HG03378 (cell line): ENCODE results near the gene NKTR.

Experiments
- ATAC-seq: cut with Tn5 transposase; IDR thresholded peaks from one replicate; pipeline ENCODE4 v1.9.1; 2021; ENCODE audit warnings: mild to moderate bottlenecking, moderate library complexity; ENCODE audit not compliant: unreplicated experiment

Gene NKTR

DNA sequence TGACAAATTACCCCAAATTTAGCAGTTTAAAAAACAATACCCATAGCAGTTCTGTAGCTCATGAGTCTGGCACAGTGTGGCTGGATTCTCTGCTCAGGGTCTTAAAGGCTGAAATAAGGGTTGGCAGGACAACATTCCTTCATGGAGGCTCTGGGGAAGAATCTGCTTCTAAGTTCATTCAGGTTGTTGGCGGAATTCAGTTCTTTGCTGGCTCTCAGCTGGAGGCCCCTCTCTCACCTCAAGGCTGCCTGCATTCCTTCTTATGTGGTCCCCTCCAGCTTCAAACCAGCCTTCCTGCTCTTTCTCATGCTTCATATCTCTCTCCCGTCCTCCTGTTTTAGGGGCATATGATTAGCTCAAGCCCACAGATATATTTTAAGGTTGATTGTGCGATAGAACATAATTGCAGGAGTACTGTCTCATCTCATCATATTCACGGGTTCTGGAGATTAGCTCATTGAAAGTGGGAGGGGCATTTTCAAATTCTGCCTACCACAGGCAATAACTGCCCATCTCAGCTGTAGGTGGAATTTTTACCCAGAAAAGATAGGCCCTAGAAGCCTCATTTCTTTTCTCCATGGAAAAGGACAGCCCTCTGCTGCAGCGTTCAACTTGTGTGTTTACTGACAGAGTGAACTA, 47.5 kb downstream of the NKTR start:
- no peak for ATAC-seq

GRCh38 chr3:42649006-42649405, 48.5 kb downstream of the NKTR start:
- no peak for ATAC-seq

DNA sequence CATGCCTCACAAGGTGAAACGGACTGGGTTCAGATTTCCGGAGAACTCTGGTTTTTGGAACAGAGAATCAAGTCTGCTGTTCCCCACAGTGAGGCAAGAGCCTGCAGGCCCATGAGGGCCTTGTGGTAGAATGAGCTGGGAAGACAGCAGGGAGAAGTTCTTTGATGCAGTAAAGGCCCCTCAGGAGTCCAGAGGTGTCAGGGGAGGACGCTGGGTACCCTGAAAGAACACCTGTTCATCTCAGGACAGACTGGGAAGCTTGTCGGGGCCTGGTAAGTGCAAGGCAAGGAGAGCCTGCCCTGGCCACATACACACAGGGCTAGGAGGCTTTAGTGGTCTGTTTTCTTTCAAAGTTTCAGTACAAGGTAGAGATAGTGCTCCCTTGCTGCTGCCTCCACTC, 49.3 kb downstream of the NKTR start:
- no peak for ATAC-seq

- no peak for ATAC-seq
Measured at GRCh38 chr3:42651248-42652091, 51.0 kb downstream of the NKTR start.

DNA sequence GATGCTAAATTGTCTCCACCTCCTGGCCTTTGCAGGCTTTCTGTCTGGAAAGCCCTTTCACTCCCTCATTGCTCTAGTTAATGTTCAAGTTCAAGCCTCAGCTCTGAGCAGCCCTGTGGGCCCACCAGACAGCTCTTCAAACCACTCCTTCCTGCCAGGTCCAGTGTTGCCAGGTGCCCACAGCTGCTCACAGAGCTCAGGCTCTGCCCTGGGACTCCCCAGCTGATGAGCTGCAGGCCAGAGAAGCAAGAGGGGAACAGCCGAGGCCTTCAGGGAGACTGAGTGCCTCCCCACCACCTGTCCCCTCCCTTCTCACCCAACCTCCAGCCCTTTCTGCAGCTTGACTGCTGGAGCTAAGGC, 51.7 kb downstream of the NKTR start:
- peak; percentile 19 for ATAC-seq

- peak; percentile 70 for ATAC-seq
Measured at GRCh38 chr3:42652611-42653302, 52.3 kb downstream of the NKTR start.

GRCh38 chr3:42653303-42653559, 52.7 kb downstream of the NKTR start:
- ATAC-seq = no peak

- no peak for ATAC-seq
Measured at GRCh38 chr3:42653560-42654330, 53.3 kb downstream of the NKTR start, which contains the start of gene ZBTB47. Gene ZBTB47, plus strand, starts transcription at chr3:42653697. Its CDS starts 4,659 bp downstream, at chr3:42658356.

DNA sequence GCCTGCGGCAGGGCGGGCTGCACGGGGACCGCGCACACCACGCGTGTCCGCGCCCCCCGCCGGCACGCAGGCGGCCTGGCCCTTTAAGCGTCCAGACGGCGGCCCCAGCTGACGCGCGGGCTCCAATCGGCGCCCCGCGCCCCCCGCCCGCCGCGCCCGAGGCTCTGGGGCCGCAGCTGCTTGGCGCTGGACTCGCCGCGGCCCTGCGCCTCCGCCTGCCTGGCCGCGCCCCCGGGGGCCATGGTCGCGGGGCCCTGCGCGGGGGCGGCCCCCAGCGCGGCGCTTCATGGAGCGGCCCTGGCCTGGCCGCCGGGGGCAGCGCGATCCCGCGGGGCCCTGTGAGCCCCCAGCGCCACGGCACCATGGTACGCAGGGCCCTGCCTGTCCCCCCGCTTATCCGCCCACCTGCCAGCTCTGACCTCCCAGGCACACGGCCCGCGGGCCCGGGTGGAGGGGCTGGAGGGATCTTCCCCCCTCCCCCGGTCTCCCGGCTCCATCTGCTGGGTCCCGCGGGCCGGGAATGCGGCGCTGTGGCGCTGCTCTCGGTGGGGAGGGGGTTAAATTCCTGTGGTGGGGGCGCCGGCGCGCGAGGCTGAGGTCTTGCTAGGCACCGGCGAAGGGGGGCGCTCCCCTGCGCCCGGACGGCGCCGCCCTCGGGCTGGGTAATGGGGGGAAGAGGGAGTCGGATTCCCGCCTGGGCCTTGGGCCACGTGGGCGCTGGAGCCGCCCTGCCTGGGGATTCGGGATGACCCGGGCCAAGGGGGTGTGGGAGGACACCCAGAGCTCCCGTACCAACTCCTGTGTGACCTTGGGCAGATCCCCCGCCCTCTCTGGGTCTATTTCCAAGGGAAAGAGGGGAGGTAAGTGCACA, 54.1 kb downstream of the NKTR start:
- no peak for ATAC-seq

- no peak for ATAC-seq
Measured at GRCh38 chr3:42655331-42655888, 54.9 kb downstream of the NKTR start.

- no peak for ATAC-seq
Measured at GRCh38 chr3:42655980-42656679, 55.6 kb downstream of the NKTR start.

- ATAC-seq = no peak
Measured at GRCh38 chr3:42656680-42657610, 56.5 kb downstream of the NKTR start.

DNA sequence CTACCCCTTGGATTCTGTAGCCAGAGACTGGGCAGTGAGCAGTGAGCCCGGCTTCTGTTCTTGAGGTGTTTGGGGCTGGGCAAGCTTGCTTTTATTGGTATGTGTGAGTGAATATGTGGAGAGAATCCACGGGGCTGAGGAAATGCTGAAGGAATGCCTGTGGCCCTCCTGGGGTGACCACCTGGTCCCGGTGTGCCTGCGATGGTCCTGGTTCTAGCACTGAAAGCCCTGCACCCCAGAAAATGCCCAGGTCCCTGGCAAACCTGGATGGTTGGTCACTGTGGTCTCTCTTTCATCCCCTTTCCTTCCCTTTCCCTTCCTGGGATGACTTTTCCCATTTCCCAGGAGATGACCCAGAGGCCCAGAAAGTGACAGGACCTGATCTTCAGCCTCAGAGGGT, 57.2 kb downstream of the NKTR start:
- no peak for ATAC-seq

GRCh38 chr3:42658091-42658770, 57.7 kb downstream of the NKTR start:
- ATAC-seq = no peak

DNA sequence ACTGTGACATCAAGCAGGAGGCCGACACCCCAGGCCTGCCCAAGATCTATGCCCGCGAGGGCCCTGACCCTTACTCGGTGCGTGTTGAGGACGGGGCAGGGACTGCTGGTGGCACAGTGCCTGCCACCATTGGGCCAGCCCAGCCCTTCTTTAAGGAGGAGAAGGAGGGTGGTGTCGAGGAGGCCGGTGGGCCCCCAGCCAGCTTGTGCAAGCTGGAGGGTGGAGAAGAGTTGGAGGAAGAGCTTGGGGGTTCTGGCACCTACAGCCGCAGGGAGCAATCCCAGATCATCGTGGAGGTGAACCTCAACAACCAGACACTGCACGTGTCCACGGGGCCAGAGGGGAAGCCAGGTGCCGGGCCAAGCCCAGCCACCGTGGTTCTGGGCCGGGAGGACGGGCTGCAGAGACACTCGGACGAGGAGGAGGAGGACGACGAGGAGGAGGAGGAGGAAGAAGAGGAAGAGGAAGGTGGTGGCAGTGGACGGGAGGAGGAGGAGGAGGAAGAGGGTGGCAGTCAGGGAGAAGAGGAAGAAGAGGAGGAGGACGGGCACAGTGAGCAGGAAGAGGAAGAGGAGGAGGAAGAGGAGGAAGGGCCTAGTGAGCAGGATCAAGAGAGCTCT, 58.4 kb downstream of the NKTR start:
- ATAC-seq = no peak

DNA sequence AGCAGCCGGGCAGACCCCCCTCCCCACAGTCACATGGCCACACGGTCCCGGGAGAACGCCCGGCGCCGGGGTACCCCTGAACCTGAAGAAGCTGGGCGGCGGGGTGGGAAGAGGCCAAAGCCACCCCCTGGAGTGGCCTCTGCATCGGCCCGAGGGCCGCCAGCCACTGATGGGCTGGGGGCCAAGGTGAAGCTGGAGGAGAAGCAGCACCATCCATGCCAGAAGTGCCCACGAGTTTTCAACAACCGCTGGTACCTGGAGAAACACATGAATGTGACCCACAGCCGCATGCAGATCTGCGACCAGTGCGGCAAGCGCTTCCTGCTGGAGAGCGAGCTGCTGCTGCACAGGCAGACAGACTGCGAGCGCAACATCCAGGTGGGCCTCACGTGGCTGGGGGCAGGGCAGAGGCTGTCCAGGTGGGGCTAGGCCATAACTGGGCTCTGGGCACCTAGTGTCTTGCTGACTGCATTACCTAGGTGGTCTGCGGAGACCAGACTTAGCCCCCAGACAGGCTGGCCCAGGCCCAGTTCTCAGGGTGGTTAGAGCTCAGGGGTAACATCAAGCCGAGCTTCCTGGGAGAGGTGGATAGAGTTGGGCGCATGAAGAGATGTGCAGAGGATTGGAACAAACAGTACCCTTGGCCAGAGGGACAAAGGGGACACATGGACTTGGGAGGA, 59.1 kb downstream of the NKTR start:
- no peak for ATAC-seq
